Measurements from ENCODE around the gene ACADVL.

GRCh38 chr17:7246779-7247178 lies 27.0 kb downstream of the ACADVL start:
- no peak for TF ChIP-seq CTCF (conservative IDR thresholded peaks at IDR 0.05; ENCODE audit: low read depth, low read length)
- no peak for TF ChIP-seq EZH2 (IDR thresholded peaks at IDR 0.05; ENCODE audit: low read length, unreplicated experiment)

All from PC-3 (cell line).